ENCODE measurements around the gene USP12. TPM values are rescaled to one million over a fixed set of nuclear protein-coding genes. Genes with fewer than 3 reads are reported as not detected.
"Not testable (repeated sequence)": the region's sequence is repeated elsewhere in the genome, so short reads cannot be mapped to it uniquely, and the experiment has no call there.

Gene USP12
- total RNA-seq, 4 donors from 2014 or later, result 25.9 to 57.2 (median 47.8) TPM

- 86 to 90% methylated on average over 6 of the region's 6 CpGs for WGBS, 2 donors (ENCODE audit: low coverage in 1 of 2)
- intact Hi-C loops (cut with DNase I; ENCODE audit: low total_unique reads), result no loop called here
- peaks cover 13 to 70% (median 20%) of the 10 kb centered on the region in 4 donors for H3K4me1 ChIP-seq
- no peak overlapping the region for H3K27ac ChIP-seq
- H3K9me3 ChIP-seq, result no peaks in the 10 kb centered on the region
- DNase-seq, result no peak
- H3K36me3 ChIP-seq, result no peaks in the 10 kb centered on the region
- H3K4me3 ChIP-seq, result no peak overlapping the region
- TF ChIP-seq POLR2A (IDR thresholded peaks at IDR 0.05) (no peak), CTCF (IDR thresholded peaks at IDR 0.05) (no peak), POLR2AphosphoS5 (IDR thresholded peaks at IDR 0.05) (no peak)
- no peaks in the 10 kb centered on the region for H3K27me3 ChIP-seq
- in situ Hi-C loops (cut with MboI; ENCODE audit: low pct_ligation_motif_present in 1 of 4, low pct_unique_long_range_greater_than_20kb in 1 of 4, low sequenced_read_pairs in 3 of 4), result no loop called here
These were observed 22.7 kb downstream of the USP12 start for GRCh38 chr13:27148900-27149299.

GRCh38 chr13:27147530-27148170 is 24.0 kb downstream of the USP12 start:
- peaks cover 13 to 57% (median 18%) of the 10 kb centered on the region in 4 donors for H3K4me1 ChIP-seq
- intact Hi-C loops (cut with DNase I; ENCODE audit: low total_unique reads) (no loop called here), in situ Hi-C loops (cut with MboI; ENCODE audit: low pct_ligation_motif_present in 1 of 4, low pct_unique_long_range_greater_than_20kb in 1 of 4, low sequenced_read_pairs in 3 of 4) (no loop called here)
- 64 to 67% methylated on average over 5 to 8 of the region's 8 CpGs for WGBS, 2 donors (ENCODE audit: low coverage in 1 of 2)
- H3K27me3 ChIP-seq, result no peaks in the 10 kb centered on the region
- no peak for DNase-seq
- H3K4me3 ChIP-seq, result no peak overlapping the region
- no peaks in the 10 kb centered on the region for H3K36me3 ChIP-seq
- no peak for TF ChIP-seq CTCF (IDR thresholded peaks at IDR 0.05)
- no peak for TF ChIP-seq EP300 (IDR thresholded peaks at IDR 0.05; ENCODE audit: low read depth)
- TF ChIP-seq POLR2A (IDR thresholded peaks at IDR 0.05), result no peak
- TF ChIP-seq POLR2AphosphoS5 (IDR thresholded peaks at IDR 0.05), result no peak
- no peaks in the 10 kb centered on the region for H3K9me3 ChIP-seq
- no peak overlapping the region for H3K27ac ChIP-seq

GRCh38 chr13:27141746-27142145 is 29.9 kb downstream of the USP12 start:
- in situ Hi-C loops (cut with MboI; ENCODE audit: low pct_ligation_motif_present in 1 of 4, low pct_unique_long_range_greater_than_20kb in 1 of 4, low sequenced_read_pairs in 3 of 4), result no loop called here
- no peak overlapping the region for H3K27ac ChIP-seq
- H3K27me3 ChIP-seq, result no peaks in the 10 kb centered on the region
- WGBS, 2 donors (ENCODE audit: low coverage in 1 of 2), result 76 to 87% methylated on average over 5 of the region's 5 CpGs
- H3K4me1 ChIP-seq, result peaks cover 0 to 22% (median 0%) of the 10 kb centered on the region in 4 donors
- no peak for DNase-seq
- no peak overlapping the region for H3K4me3 ChIP-seq
- TF ChIP-seq POLR2AphosphoS5 (IDR thresholded peaks at IDR 0.05) (no peak), CTCF (IDR thresholded peaks at IDR 0.05) (no peak), EP300 (IDR thresholded peaks at IDR 0.05; ENCODE audit: low read depth) (no peak), POLR2A (IDR thresholded peaks at IDR 0.05) (no peak)
- H3K9me3 ChIP-seq, result no peaks in the 10 kb centered on the region
- H3K36me3 ChIP-seq, result no peaks in the 10 kb centered on the region
- intact Hi-C loops (cut with DNase I; ENCODE audit: low total_unique reads), result no loop called here

GRCh38 chr13:27141159-27141558 is 30.5 kb downstream of the USP12 start:
- H3K4me3 ChIP-seq; in situ Hi-C loops (cut with MboI; ENCODE audit: low pct_ligation_motif_present in 1 of 4, low pct_unique_long_range_greater_than_20kb in 1 of 4, low sequenced_read_pairs in 3 of 4); H3K9me3 ChIP-seq; H3K27ac ChIP-seq; DNase-seq; H3K36me3 ChIP-seq; intact Hi-C loops (cut with DNase I; ENCODE audit: low total_unique reads); H3K27me3 ChIP-seq: not testable (repeated sequence)
- peaks cover 0 to 19% (median 0%) of the 10 kb centered on the region in 4 donors for H3K4me1 ChIP-seq
- 94 to 96% methylated on average over 3 to 5 of the region's 5 CpGs for WGBS, 2 donors (ENCODE audit: low coverage in 1 of 2)

DNA sequence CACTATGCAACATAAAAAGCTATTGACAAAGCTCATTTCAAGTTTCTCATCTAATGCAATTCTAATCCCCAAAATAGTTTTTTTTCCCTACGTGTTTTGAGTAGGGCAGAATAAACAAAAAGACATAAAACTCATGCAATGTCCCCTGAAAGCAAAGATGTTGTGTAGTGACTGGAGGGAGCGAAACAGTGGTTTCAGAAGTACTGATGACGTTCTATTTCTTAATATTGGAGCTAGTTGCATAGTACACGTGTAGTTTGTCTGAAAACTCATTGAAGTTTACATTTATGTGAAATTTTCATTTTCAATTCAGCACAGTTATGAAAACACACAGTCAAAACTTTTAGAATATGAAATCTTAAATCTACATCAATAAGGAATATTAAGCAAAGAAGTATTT is 31.6 kb downstream of the USP12 start:
- Histone ChIP-seq H3K27ac (no peak overlapping the region), H3K36me3 (no peaks in the 10 kb centered on the region), H3K9me3 (no peaks in the 10 kb centered on the region), H3K4me3 (no peak overlapping the region), H3K27me3 (no peaks in the 10 kb centered on the region), H3K4me1 (peaks cover 0 to 24% (median 0%) of the 10 kb centered on the region in 4 donors)
- TF ChIP-seq POLR2A (IDR thresholded peaks at IDR 0.05) (no peak), EP300 (IDR thresholded peaks at IDR 0.05; ENCODE audit: low read depth) (no peak), CTCF (IDR thresholded peaks at IDR 0.05) (no peak), POLR2AphosphoS5 (IDR thresholded peaks at IDR 0.05) (no peak)
- 79 to 82% methylated on average over 4 of the region's 4 CpGs for WGBS, 2 donors (ENCODE audit: low coverage in 1 of 2)
- in situ Hi-C loops (cut with MboI; ENCODE audit: low pct_ligation_motif_present in 1 of 4, low pct_unique_long_range_greater_than_20kb in 1 of 4, low sequenced_read_pairs in 3 of 4) (no loop called here), intact Hi-C loops (cut with DNase I; ENCODE audit: low total_unique reads) (no loop called here)
- DNase-seq, result no peak
